IMR-90 (cell line): ENCODE results near the gene NF1.
A peak's percentile ranks its signal among the peaks of the same experiment; 100 is the strongest.

Experiments
- BHLHE40 ChIP-seq: fragments of 150-350 bp; IDR thresholded peaks from 2 replicates; pipeline ENCODE4 v1.6.1; 2016; ENCODE audit warnings: mild to moderate bottlenecking, low read depth, low read length
- CEBPB ChIP-seq: IDR thresholded peaks from 2 replicates; pipeline ENCODE4 v1.6.1; 2012; ENCODE audit warnings: low read depth, low read length, improper control_type of control experiment
- CTCF ChIP-seq: conservative IDR thresholded peaks from 2 replicates; pipeline ENCODE4 v1.5.1; 2012; ENCODE audit warnings: mild to moderate bottlenecking, low read depth, low read length, improper control_type of control experiment
- ELK1 ChIP-seq: fragments of 150-350 bp; IDR thresholded peaks from 2 replicates; pipeline ENCODE4 v1.6.1; 2016; ENCODE audit warnings: low read depth, mild to moderate bottlenecking, low read length, moderate library complexity, borderline replicate concordance
- FOS ChIP-seq: fragments of 150-350 bp; IDR thresholded peaks from 2 replicates; pipeline ENCODE4 v1.6.1; 2016; ENCODE audit warnings: low read depth, low read length
- MAFK ChIP-seq: IDR thresholded peaks from 2 replicates; pipeline ENCODE4 v1.6.1; 2012; ENCODE audit warnings: low read depth, low read length, improper control_type of control experiment
- MAZ ChIP-seq: IDR thresholded peaks from 2 replicates; pipeline ENCODE4 v1.6.1; 2012; ENCODE audit warnings: low read depth, mild to moderate bottlenecking, low read length, improper control_type of control experiment, moderate library complexity, borderline replicate concordance
- MXI1 ChIP-seq: IDR thresholded peaks from 2 replicates; pipeline ENCODE4 v1.6.1; 2012; ENCODE audit warnings: low read depth, mild to moderate bottlenecking, low read length, moderate library complexity, borderline replicate concordance
- NFE2L2 ChIP-seq: fragments of 150-350 bp; IDR thresholded peaks from 2 replicates; pipeline ENCODE4 v1.6.1; 2016; ENCODE audit warnings: low read depth, mild to moderate bottlenecking, low read length
- POLR2A ChIP-seq: IDR thresholded peaks from 2 replicates; pipeline ENCODE4 v1.6.1; 2012; ENCODE audit warnings: mild to moderate bottlenecking, low read depth, low read length
- RAD21 ChIP-seq: IDR thresholded peaks from 2 replicates; pipeline ENCODE4 v1.6.1; 2012; ENCODE audit warnings: low read length, improper control_type of control experiment
- RCOR1 ChIP-seq: IDR thresholded peaks from 2 replicates; pipeline ENCODE4 v1.6.1; 2012; ENCODE audit warnings: mild to moderate bottlenecking, low read length, improper control_type of control experiment; ENCODE audit not compliant: insufficient replicate concordance
- RFX5 ChIP-seq: IDR thresholded peaks from 2 replicates; pipeline ENCODE4 v1.8.0; 2012; ENCODE audit warnings: low read depth, mild to moderate bottlenecking, low read length, moderate library complexity
- SMC3 ChIP-seq: fragments of 150-350 bp; IDR thresholded peaks from 2 replicates; pipeline ENCODE4 v1.6.1; 2016; ENCODE audit warnings: low read depth, mild to moderate bottlenecking, antibody characterized with exemption, low read length, moderate library complexity

DNA sequence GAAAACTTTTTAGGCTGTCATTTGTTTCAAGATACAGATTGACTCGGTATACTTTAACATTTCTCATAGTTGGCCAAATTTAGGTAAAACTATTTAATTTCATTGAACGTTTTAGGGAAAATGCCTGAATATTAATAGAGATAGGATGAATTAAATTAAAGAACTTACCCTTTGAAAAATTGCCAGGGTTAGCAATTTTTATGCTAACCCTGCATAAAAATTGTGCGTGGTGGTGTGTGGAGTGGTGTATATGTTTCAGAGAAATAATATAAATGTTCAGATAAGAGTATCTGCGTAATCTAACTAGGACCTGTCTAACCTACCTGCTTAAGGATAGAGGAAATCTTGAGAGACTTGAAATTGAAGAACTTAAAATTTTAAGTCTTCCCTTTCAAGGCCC lies 21.4 kb downstream of the NF1 start:
- TF ChIP-seq CTCF = no peak
- TF ChIP-seq CEBPB = no peak
- TF ChIP-seq NFE2L2 = no peak
- no peak for TF ChIP-seq POLR2A
- TF ChIP-seq SMC3 = no peak
- peak; percentile 47; the same call in 1 of the 2 replicates for TF ChIP-seq MAFK
- no peak for TF ChIP-seq RAD21
- no peak for TF ChIP-seq RFX5
- no peak for TF ChIP-seq MXI1
- TF ChIP-seq FOS = no peak
- TF ChIP-seq BHLHE40 = no peak
- no peak for TF ChIP-seq MAZ
- no peak for TF ChIP-seq RCOR1
- TF ChIP-seq ELK1 = no peak
